T-helper 1 cell (primary cell): Measurements from ENCODE around the gene RPS27.
"Not testable (repeated sequence)": the region's sequence is repeated elsewhere in the genome, so short reads cannot be mapped to it uniquely, and the experiment has no call there.

ENCODE experiments used
- DNase-seq, 5 donors: peaks; one replicate each; pipeline ENCODE4 v3.0.0-alpha.2; 2012 to 2020

RPS27 gene

DNA sequence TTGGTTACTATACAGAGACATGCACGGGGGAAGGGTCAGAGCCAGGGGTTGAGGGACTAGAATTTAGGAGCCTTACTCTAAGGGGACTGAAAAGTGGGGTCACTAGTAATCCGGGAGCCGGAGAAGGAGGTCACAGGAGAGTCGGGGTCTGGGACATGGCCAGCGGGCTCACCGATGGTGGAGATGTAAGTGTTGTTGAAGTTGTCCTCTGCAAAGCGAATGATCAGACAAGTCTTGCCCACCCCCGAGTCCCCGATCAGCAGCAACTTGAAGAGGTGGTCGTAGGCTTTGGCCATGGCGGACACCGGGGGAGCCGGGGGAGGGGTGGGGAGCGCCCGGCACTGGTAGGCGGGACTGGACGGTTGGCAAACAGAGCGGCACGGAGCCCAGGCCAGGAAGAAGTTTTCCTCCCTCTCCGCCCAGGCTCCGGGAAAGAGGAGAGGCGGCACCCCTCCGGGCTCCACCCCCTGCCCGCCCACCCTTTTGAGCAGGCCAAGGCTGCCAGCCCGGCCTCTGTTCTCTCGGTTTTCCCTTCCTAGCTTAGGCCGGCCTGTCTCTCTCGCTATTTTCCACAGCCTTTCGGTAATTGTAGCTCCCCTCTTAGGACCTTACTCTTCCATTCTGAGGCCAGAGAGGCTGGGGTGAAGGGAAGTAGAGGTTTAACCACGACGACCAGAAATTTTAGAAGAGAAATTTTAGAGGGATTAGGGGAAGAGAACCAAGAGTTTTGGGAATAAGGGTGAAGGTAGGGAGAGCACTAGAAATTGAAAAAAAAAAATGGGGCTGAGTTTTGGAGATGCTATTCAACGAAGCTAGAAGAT lies 4.4 kb upstream of the RPS27 start, which contains the start of gene RAB13:
TSS of gene RAB13 (minus strand) at position 399 of the 821 bp plus-strand sequence. CDS start at position 296, 103 bp downstream.
- DNase-seq, result no peak

- DNase-seq, result no peak
These were observed 2.9 kb upstream of the RPS27 start for GRCh38 chr1:153987621-153988020.

DNA sequence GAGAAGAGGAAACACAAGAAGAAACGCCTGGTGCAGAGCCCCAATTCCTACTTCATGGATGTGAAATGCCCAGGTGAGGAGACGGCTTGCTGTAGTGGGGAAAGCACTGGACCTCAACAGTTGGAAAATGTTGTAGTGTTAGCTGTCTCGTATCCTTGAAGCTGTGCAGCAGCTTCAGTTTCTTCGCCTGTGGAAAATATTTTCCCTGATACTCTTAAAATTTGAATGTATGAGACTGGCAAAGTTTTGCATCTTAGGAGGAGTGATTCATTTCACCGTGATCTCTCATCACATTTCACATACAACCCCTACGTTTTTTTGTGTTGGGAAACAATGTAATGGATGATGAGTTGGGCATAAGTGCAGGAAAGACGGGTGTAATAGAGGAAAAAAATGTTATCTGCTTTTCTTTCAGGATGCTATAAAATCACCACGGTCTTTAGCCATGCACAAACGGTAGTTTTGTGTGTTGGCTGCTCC lies 629 bp downstream of the RPS27 start:
- DNase-seq, result no peak

DNA sequence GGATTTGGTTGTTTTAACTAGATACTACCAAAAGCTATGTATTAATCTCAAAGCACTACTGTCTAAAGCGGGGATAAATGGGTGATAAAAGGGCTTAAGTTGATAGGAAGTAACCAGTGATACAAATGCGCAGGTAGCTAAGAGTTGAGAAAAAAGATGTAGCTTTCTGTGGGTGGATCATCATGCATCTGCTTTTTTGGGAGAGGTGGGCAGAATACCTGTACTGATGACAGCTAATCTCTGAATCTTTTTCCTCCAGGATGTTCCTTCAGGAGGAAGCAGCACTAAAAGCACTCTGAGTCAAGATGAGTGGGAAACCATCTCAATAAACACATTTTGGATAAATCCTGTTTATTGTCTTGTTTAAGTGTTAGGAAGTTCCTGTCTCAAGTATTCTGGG lies 1.2 kb downstream of the RPS27 start:
- DNase-seq, result no peak

GRCh38 chr1:153995202-153995601 lies 4.6 kb downstream of the RPS27 start:
- no peak for DNase-seq

- DNase-seq, result no peak
These were observed 5.1 kb downstream of the RPS27 start for GRCh38 chr1:153995640-153996039.

- not testable (repeated sequence) for DNase-seq
These were observed 6.3 kb downstream of the RPS27 start for GRCh38 chr1:153996882-153997281.

- no peak for DNase-seq
These were observed 9.9 kb downstream of the RPS27 start for GRCh38 chr1:154000420-154000819.

DNA sequence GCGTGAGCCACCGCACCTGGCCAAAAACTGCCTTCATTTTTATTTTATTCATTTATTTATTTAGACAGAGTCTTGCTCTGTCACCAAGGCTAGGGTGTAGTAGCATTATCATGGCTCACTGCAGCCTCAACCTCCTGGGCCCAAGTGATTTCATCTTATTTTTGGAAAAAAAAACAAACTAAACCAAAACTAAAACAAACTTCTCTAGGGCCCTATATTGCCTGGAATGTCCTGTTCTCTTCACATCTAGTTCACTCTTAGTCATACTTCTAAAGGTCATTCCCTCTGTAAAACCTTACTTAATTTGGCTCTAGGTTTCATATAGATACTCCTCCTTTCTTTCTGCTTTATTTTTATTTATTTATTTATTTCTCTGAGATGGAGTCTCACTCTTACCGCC lies 15.6 kb downstream of the RPS27 start:
- no peak for DNase-seq

GRCh38 chr1:154012129-154012528 lies 21.6 kb downstream of the RPS27 start:
- no peak for DNase-seq

DNA sequence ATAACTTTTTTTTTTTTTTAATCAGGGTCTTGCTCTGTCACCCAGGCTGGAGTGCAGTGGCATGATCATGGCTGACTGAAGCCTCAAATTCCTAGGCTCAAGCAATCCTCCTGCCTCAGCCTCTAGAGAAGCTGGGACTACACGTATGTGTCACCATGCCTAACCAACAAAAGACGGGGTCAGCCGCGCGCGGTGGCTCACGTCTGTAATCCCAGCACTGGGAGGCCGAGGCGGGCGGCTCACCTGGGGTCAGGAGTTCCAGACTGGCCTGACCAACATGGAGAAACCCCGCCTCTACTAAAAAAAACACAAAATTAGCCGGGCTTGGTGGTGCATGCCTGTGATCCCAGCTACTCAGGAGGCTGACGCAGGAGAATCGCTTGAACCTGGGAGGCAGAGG lies 22.0 kb downstream of the RPS27 start:
- not testable (repeated sequence) for DNase-seq

- DNase-seq, result no peak
These were observed 23.8 kb downstream of the RPS27 start for GRCh38 chr1:154014154-154014907.

DNA sequence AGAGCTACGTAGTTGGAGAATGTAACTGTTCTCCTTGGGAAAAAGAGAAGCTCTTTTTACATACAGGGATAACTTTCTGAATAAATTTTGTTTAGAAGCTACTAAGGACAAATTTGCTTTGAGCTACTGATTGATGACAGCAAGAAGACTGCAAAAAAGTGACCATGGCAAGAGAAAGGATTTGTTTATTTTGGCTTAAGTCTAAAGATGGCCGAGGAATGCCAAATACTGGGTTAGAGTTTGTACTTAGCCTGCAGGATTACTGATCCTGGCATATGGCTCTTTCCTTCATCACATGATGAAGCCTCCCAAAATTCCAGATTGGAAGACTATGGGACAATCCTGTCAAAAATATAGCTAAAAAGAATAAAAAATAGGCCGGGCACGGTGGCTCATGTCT lies 28.7 kb downstream of the RPS27 start:
- DNase-seq, result no peak

DNA sequence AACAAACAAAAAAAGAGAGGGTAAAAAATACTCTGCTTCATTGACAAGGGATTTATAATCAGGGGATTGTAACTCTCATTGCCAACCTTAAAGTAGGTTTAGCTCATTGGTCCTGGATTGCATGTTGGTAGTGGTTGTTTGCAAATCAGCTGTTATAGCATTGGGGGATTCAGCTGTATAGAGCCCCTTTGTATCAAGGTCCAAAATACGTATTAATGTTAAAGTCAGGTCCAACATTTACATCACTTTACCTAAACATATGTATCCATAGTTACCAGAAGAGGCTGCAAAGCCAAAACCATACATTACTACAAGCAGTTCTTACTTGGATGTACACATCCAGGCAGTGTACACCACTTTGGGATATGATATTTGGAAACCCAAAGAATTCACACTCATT lies 29.4 kb downstream of the RPS27 start:
- DNase-seq, result no peak

DNA sequence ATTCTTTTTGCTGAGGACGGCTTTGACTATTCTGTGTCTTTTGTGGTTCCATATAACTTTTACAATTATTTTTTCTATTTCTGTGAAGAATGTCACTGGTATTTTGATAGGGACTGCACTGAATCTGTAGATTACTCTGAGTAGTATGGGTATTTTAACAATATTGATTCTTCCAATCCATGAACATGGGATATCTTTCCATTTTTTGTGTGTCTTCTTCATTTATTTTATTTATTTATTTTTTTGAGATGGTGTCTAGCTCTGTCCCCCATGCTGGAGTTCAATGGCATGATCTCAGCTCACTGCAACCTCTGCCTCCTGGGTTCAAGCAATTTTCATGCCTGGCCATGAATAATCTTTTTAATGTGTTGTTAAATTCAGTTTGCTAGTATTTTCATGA lies 43.1 kb downstream of the RPS27 start:
- not testable (repeated sequence) for DNase-seq
